Superior temporal gyrus (tissue), 1 donor: ENCODE results near the gene FKBP6.
A peak's percentile ranks its signal among the peaks of the same experiment; 100 is the strongest.
"Not testable (repeated sequence)": the region's sequence is repeated elsewhere in the genome, so short reads cannot be mapped to it uniquely, and the experiment has no call there.

Experiments
- DNase-seq: peaks from one replicate; pipeline ENCODE4 v3.0.0-alpha.2; 2016; ENCODE audit errors: extremely low spot score

FKBP6 gene

DNA sequence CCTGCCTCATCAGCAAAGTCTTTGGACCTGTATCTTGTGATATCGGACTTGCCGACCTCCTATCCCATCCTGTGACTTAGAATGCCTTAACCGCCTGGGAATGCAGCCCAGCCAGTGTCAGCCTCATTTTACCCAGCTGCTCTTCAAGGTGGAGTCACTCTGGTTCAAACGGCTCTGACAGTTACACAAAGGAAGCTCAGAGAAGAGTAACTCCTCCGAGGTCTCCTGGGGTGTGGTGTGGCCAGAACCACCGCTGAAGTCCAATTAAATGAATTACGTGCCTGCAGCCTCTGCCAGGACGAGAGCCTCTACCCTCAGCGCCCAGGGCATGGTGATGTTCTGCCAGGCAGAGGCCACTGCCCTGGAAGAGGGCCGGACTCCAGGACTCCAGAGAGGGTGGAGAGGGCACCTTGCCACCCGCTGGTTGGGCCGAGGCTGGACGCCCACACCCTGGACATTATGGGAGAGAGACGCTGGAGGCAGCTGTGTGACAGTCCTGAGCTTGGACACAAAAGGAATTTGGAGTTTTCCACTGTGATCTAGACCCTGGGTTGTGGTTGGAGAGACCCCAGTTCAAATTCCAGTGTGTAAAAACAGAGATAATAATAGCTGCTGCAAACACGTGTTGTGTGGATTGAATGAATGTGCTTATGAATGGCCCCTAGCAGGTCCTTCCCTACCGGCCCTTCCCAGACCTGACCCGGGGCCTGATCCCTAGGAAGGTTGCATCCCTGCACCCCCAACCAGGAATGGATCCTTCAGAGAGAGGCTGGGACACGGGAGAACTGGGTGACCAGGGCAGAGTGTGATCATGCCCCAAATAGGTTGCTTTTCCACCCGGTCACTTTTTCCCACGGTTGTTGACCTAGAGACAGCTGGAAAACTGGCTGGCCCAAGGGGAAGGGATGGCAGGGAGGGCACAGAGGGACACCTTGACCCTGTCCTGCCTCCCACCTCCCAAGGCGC lies 67.9 kb downstream of the FKBP6 start:
- no peak for DNase-seq

DNA sequence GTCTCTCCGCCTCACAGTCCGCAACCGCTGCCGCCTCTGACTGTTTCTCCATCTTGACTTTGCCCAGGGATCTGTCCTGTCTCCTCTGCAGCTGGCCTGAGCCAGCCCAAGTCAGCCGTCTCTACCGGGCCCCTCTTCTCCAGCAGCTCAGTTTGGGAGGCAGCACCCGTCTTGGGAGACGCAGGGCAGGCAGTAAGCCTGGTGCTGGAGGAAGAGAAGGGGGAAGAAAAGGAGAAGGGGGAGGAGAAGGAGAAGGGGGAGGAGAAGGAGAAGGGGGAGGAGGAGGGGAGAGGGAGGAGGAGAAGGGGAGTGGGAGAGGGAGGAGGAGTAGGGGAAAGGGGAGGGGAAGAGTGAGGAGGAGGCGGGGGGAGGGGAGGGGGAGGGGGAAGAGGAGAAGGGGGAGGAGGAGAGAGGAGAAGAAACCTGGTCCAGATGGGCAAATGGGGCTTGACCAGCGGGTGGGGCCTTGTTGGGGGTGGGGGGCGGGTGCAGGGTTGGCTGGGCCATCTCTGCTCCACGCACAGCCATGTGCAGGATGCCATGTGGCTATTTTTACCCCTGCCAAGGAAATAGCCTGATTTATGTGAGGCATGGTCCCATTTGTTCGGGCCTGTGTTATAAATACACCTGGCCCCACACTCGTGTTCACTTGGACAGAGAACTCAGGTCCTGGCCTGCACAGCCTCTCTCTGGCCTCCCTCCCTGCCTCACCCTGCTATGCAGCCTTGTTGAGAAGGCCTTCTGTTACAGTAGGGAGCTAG lies 69.7 kb downstream of the FKBP6 start:
- no peak for DNase-seq

DNA sequence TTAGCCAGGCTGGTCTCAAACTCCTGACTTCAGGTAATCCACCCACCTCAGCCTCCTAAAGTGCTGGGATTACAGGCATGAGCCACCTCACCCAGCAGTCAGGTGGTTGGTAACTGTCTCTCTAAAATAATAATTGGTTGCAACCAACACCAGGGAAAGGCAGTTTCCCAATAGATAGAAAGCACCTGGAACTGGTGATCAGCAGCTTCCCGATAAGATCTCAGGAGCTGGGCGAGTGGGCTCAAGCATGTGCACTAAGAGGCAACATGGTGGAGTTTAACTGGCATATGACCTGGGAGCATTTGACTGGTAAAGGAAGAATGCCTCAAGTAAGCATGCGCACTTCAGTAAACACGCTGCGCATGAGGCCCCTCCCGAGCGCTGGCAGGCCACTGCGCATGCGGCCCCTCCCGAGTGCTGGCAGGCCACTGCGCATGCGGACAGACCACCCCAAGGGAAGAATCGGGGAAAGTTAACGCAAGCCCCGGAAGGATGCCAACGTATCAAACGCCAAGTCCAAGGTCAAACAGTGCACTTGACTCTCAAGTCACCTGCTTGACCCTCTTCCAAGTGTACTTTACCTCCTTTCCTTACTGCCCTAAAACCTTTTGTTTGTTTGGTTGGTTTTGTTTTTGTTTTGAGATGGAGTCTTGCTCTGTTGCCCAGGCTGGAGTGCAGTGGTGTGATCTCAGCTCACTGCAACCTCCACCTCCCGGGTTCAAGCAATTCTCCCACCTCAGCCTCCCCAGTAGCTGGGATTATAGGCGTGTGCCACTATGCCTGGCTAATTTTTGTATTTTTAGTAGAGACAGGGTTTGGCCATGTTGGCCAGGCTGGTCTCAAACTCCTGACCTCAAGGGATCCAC lies 71.5 kb downstream of the FKBP6 start:
- DNase-seq, result peak; percentile 63

- not testable (repeated sequence) for DNase-seq
These were observed 76.9 kb downstream of the FKBP6 start for GRCh38 chr7:73404860-73405259.
